Peyer's patch (tissue), 4 donors: ENCODE measurements around the gene SERTAD3.

Experiments
- POLR2A ChIP-seq, 2 donors: fragments of 450-650 bp; IDR thresholded peaks; one replicate each; pipeline ENCODE4 v1.5.1; 2017; ENCODE audit warnings: antibody characterized with exemption in 2 of 2, mild to moderate bottlenecking in 2 of 2, moderate library complexity in 2 of 2
- TF ChIP-seq, protein P1 (sequence below), 6 experiments: fragments of 450-650 bp in 4 of 6; fragments of 200-600 bp in 2 of 6; sonication (generic) in 1 of 6; IDR thresholded peaks; one replicate each; pipeline ENCODE4 v1.5.1; 2017 to 2019; ENCODE audit warnings: antibody characterized with exemption in 6 of 6, mild to moderate bottlenecking in 3 of 6, moderate library complexity in 1 of 6

DNA sequence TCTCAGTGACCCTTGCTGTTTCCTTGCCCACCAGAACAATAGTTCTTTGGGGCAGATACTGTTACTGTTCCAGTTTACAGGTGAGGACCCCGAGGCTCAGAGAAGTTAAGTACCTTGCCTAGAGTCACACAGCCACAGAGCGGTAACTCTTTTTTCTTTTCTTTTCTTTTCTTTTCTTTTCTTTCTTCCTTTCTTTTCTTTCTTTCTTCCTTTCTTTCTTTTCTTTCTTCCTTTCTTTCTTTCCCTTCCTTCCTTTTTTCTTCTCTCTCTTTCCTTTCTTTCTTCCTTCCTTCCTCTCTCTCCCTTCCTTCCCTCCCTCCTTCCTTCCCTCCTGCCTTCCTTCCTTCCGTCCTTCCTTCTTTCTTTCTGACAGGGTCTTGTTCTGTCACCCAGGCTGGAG, 26.1 kb downstream of the SERTAD3 start:
- TF ChIP-seq, protein P1, sequence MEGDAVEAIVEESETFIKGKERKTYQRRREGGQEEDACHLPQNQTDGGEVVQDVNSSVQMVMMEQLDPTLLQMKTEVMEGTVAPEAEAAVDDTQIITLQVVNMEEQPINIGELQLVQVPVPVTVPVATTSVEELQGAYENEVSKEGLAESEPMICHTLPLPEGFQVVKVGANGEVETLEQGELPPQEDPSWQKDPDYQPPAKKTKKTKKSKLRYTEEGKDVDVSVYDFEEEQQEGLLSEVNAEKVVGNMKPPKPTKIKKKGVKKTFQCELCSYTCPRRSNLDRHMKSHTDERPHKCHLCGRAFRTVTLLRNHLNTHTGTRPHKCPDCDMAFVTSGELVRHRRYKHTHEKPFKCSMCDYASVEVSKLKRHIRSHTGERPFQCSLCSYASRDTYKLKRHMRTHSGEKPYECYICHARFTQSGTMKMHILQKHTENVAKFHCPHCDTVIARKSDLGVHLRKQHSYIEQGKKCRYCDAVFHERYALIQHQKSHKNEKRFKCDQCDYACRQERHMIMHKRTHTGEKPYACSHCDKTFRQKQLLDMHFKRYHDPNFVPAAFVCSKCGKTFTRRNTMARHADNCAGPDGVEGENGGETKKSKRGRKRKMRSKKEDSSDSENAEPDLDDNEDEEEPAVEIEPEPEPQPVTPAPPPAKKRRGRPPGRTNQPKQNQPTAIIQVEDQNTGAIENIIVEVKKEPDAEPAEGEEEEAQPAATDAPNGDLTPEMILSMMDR (IDR thresholded peaks at IDR 0.05): no peak
- TF ChIP-seq POLR2A (IDR thresholded peaks at IDR 0.05): no peak
